Calu3 (cell line): ENCODE measurements around the gene NUP93. TPM values are rescaled to one million over a fixed set of nuclear protein-coding genes. Genes with fewer than 3 reads are reported as not detected.
A peak's percentile ranks its signal among the peaks of the same experiment; 100 is the strongest.
"Not testable (repeated sequence)": the region's sequence is repeated elsewhere in the genome, so short reads cannot be mapped to it uniquely, and the experiment has no call there.

ENCODE experiments used
- BruUV-seq: library from RNA; stranded (reverse); fragments of 400-500 nt; replicated peaks from 2 replicates; lab custom pipeline; 2021; lab: Mats Ljungman, UMichigan
- CTCF ChIA-PET: fragments of 300-600 bp; sonication (Branson Sonifier 250); formaldehyde crosslinking; loops from one replicate; lab custom pipeline; 2022; ENCODE audit warnings: antibody characterized with exemption; lab: Charles Lee
- DNase-seq: peaks from one replicate; pipeline ENCODE4 v3.0.0; 2022
- H3K27ac Mint-ChIP-seq: one replicate; pipeline ENCODE4 v1.8.0; 2022; ENCODE audit warnings: mixed read lengths; ENCODE audit not compliant: unreplicated experiment
- H3K27me3 Mint-ChIP-seq: one replicate; pipeline ENCODE4 v1.8.0; 2022; ENCODE audit warnings: mixed read lengths; ENCODE audit not compliant: unreplicated experiment
- H3K36me3 Mint-ChIP-seq: one replicate; pipeline ENCODE4 v1.8.0; 2022; ENCODE audit warnings: mild to moderate bottlenecking, moderate library complexity, mixed read lengths; ENCODE audit not compliant: insufficient read depth, unreplicated experiment
- H3K4me1 Mint-ChIP-seq: one replicate; pipeline ENCODE4 v1.8.0; 2022; ENCODE audit warnings: mild to moderate bottlenecking, low read depth, mixed read lengths; ENCODE audit not compliant: unreplicated experiment
- H3K4me3 Mint-ChIP-seq: one replicate; pipeline ENCODE4 v1.8.0; 2022; ENCODE audit warnings: mild to moderate bottlenecking, low read depth, moderate library complexity, mixed read lengths; ENCODE audit not compliant: unreplicated experiment
- H3K9me3 Mint-ChIP-seq: one replicate; pipeline ENCODE4 v1.8.0; 2022; ENCODE audit warnings: low read depth, mixed read lengths; ENCODE audit not compliant: unreplicated experiment
- CTCF ChIP-seq: fragments of 200-600 bp; IDR thresholded peaks from one replicate; pipeline ENCODE4 v1.8.0; 2022; ENCODE audit warnings: antibody characterized with exemption; ENCODE audit not compliant: unreplicated experiment
- intact Hi-C: fragments of 100-400 bp; cut with micrococcal nuclease; formaldehyde crosslinking; loops from one replicate; pipeline ENCODE4 v1.10.0; 2022; ENCODE audit not compliant: unreplicated experiment
- total RNA-seq: library from RNA; stranded (reverse); gene quantifications from 2 replicates; pipeline ENCODE4 v1.2.3, GENCODE V29; 2022

The NUP93 gene
- total RNA-seq, 1 experiment from 2014 or later: 120 TPM

GRCh38 chr16:56864960-56865359, 135.0 kb downstream of the NUP93 start, which contains the start of gene SLC12A3:
TSS of gene SLC12A3 (plus strand) at chr16:56865207. CDS start at chr16:56865236, 29 bp downstream.
- intact Hi-C loops: loop anchor here (5.0 to 10.0 kb wide), 2 partner anchors 70 to 302 kb away; partner anchors contain the start of gene HERPUD1
- DNase-seq: no peak
- no peak for TF ChIP-seq CTCF
- CTCF ChIA-PET: no interaction called here
- Mint-ChIP-seq H3K27ac (no peak within 1 kb of the TSS), H3K9me3 (no peaks in the 10 kb centered on the region), H3K36me3 (no peaks in the 10 kb centered on the region), H3K4me1 (peaks cover 8% of the 10 kb centered on the region), H3K27me3 (peaks cover 3% of the 10 kb centered on the region), H3K4me3 (no peak within 1 kb of the TSS)
- BruUV-seq: no TSS peak

GRCh38 chr16:56865394-56866062, 135.6 kb downstream of the NUP93 start:
- BruUV-seq: no TSS peak
- Mint-ChIP-seq H3K36me3 (no peaks in the 10 kb centered on the region), H3K4me3 (no peak overlapping the region), H3K9me3 (no peaks in the 10 kb centered on the region), H3K27ac (no peak overlapping the region), H3K4me1 (peaks cover 8% of the 10 kb centered on the region), H3K27me3 (no peaks in the 10 kb centered on the region)
- TF ChIP-seq CTCF: no peak
- DNase-seq: no peak
- CTCF ChIA-PET: no interaction called here
- intact Hi-C loops: loop anchor here (5.0 to 10.0 kb wide), 2 partner anchors 69 to 302 kb away; partner anchors contain the start of gene HERPUD1

GRCh38 chr16:56866955-56867830, 137.3 kb downstream of the NUP93 start:
- BruUV-seq: no TSS peak
- Mint-ChIP-seq H3K27me3 (no peaks in the 10 kb centered on the region), H3K4me3 (no peak overlapping the region), H3K4me1 (no peaks in the 10 kb centered on the region), H3K9me3 (no peaks in the 10 kb centered on the region), H3K27ac (no peak overlapping the region), H3K36me3 (no peaks in the 10 kb centered on the region)
- peak; percentile 66 for TF ChIP-seq CTCF
- DNase-seq: peak; percentile 48
- intact Hi-C loops: loop anchor here (5.0 to 10.0 kb wide), 2 partner anchors 68 to 300 kb away; partner anchors contain the start of gene HERPUD1
- CTCF ChIA-PET: no interaction called here

- Mint-ChIP-seq H3K36me3 (no peaks in the 10 kb centered on the region), H3K4me3 (no peak overlapping the region), H3K27me3 (no peaks in the 10 kb centered on the region), H3K4me1 (no peaks in the 10 kb centered on the region), H3K9me3 (no peaks in the 10 kb centered on the region), H3K27ac (no peak overlapping the region)
- TF ChIP-seq CTCF: no peak
- no TSS peak for BruUV-seq
- DNase-seq: no peak
- intact Hi-C loops: loop anchor here (5.0 to 10.0 kb wide), 2 partner anchors 67 to 299 kb away; partner anchors contain the start of gene HERPUD1
- CTCF ChIA-PET: no interaction called here
Measured at GRCh38 chr16:56868175-56868574, 138.2 kb downstream of the NUP93 start.

- H3K4me1 Mint-ChIP-seq, H3K4me3 Mint-ChIP-seq, DNase-seq, H3K9me3 Mint-ChIP-seq, BruUV-seq, H3K36me3 Mint-ChIP-seq, H3K27ac Mint-ChIP-seq, H3K27me3 Mint-ChIP-seq: not testable (repeated sequence)
- CTCF ChIA-PET: interaction anchor here (0.6 to 1.2 kb wide), 2 partner anchors 13 to 26 kb away, joined by 3 read pairs; no protein-coding TSS in a partner anchor
- intact Hi-C loops: loop anchor here (5.0 to 10.0 kb wide), 2 partner anchors 66 to 299 kb away; partner anchors contain the start of gene HERPUD1
Measured at GRCh38 chr16:56868766-56869165, 138.8 kb downstream of the NUP93 start.
